K562 (cell line): Measurements from ENCODE around the gene SLCO2A1. TPM values are rescaled to one million over a fixed set of nuclear protein-coding genes. Genes with fewer than 3 reads are reported as not detected.

Source experiments
- ATAC-seq: fragments of 200-7000 bp; cut with Tn5 transposase; 3 replicates; pipeline ENCODE4 v1.9.1; 2020; ENCODE audit warnings: moderate library complexity
- BruUV-seq: library from RNA; stranded (reverse); fragments of 400-500 nt; replicated peaks from 2 replicates; lab custom pipeline; 2021; lab: Mats Ljungman, UMichigan
- CTCF ChIA-PET: fragments of 300-600 bp; formaldehyde crosslinking; extraction: SDS; loops from one replicate; lab custom pipeline; 2021; ENCODE audit warnings: low intra/inter-chr PET ratio; lab: Yijun Ruan, JAX
- POLR2A ChIA-PET: fragments of 300-600, 350-650 bp; sonication (Branson Sonifier 250); formaldehyde crosslinking; extraction: SDS; loops from one replicate; lab custom pipeline; 2021; ENCODE audit warnings: antibody characterized with exemption, inconsistent platforms; lab: Yijun Ruan, JAX
- DNase-seq, 4 experiments: peaks; one replicate each; pipeline versions ENCODE4 v3.0.0 to v3.0.0-alpha.2; 2011 to 2018; ENCODE audit warnings: low spot score in 3 of 4, mixed read lengths in 3 of 4; ENCODE audit errors: extremely low read depth in 1 of 4
- FAIRE-seq: peaks from 2 replicates; lab custom pipeline; 2011; peaks lifted over from hg19 to GRCh38; lab: Jason Lieb, UNC
- H2AFZ ChIP-seq: 2 replicates; pipeline ENCODE4 v1.6.0; 2011; ENCODE audit warnings: low read depth, low read length, control low read depth, inconsistent platforms
- H3K27ac ChIP-seq: fragments of 200-600 bp; 3 replicates; pipeline ENCODE4 v1.8.0; 2011; ENCODE audit warnings: low read depth, mild to moderate bottlenecking, control low read depth, inconsistent platforms, low read length, moderate library complexity, mixed read lengths; ENCODE audit errors: extremely low read depth
- H3K27me3 ChIP-seq, 2 experiments: fragments of 300-600 bp in 1 of 2; 2 replicates in 1 of 2; 3 replicates in 1 of 2; pipeline versions ENCODE4 v1.6.0 to v1.8.0; 2011; ENCODE audit warnings: inconsistent platforms in 2 of 2, low read length in 2 of 2, mild to moderate bottlenecking in 1 of 2, mixed read lengths in 1 of 2, moderate library complexity in 1 of 2; ENCODE audit not compliant: control insufficient read depth in 2 of 2, insufficient read depth in 2 of 2
- H3K36me3 ChIP-seq: fragments of 300-600 bp; 3 replicates; pipeline ENCODE4 v1.8.0; 2011; ENCODE audit warnings: mild to moderate bottlenecking, low read length, inconsistent platforms; ENCODE audit not compliant: control insufficient read depth, insufficient read depth
- H3K4me1 ChIP-seq, 2 experiments: fragments of 200-600 bp in 1 of 2; replicated peaks in 1 of 2; 2 replicates in 1 of 2; 3 replicates in 1 of 2; pipeline versions ENCODE4 v1.5.1 to v1.8.0; 2011; ENCODE audit warnings: inconsistent platforms in 2 of 2, low read length in 2 of 2, mild to moderate bottlenecking in 1 of 2, mixed read lengths in 1 of 2, moderate library complexity in 1 of 2; ENCODE audit not compliant: control insufficient read depth in 2 of 2, insufficient read depth in 2 of 2
- H3K4me2 ChIP-seq: 2 replicates; pipeline ENCODE4 v1.6.1; 2011; ENCODE audit warnings: low read length, control low read depth, inconsistent platforms, mixed read lengths; ENCODE audit not compliant: insufficient read depth
- H3K4me3 ChIP-seq: fragments of 200-600 bp; sonication (generic), shearing (Covaris generic); 2 replicates; pipeline ENCODE4 v1.5.1; 2016; ENCODE audit warnings: control low read depth, inconsistent platforms
- H3K79me2 ChIP-seq: fragments of 200-600 bp; 3 replicates; pipeline ENCODE4 v1.8.0; 2011; ENCODE audit warnings: low read length, inconsistent platforms; ENCODE audit not compliant: control insufficient read depth, insufficient read depth
- H3K9ac ChIP-seq, 2 experiments: 2 replicates each; pipeline versions ENCODE4 v1.6.0 to v1.6.1; 2011; ENCODE audit warnings: low read depth in 2 of 2, low read length in 2 of 2, control low read depth in 1 of 2, inconsistent platforms in 1 of 2, mild to moderate bottlenecking in 1 of 2, mixed read lengths in 1 of 2; ENCODE audit not compliant: insufficient read depth in 1 of 2
- H3K9me1 ChIP-seq: one replicate; pipeline ENCODE4 v1.6.0; 2011; ENCODE audit warnings: inconsistent platforms, mild to moderate bottlenecking, low read length, moderate library complexity; ENCODE audit not compliant: control insufficient read depth, insufficient read depth
- H3K9me3 ChIP-seq: replicated peaks from 2 replicates; pipeline ENCODE4 v1.5.1; 2011; ENCODE audit warnings: low read depth, low read length, inconsistent platforms; ENCODE audit not compliant: control insufficient read depth, insufficient read depth
- H4K20me1 ChIP-seq: replicated peaks from 2 replicates; pipeline ENCODE4 v1.6.1; 2011; ENCODE audit warnings: low read length, inconsistent platforms, mixed read lengths; ENCODE audit not compliant: control insufficient read depth, insufficient read depth
- BACH1 ChIP-seq: fragments of 200-800 bp; sonication (Bioruptor generic); IDR thresholded peaks from 2 replicates; pipeline ENCODE4 v1.6.1; 2016; ENCODE audit warnings: missing genetic modification characterization, missing compliant biosample characterization
- BDP1 ChIP-seq: IDR thresholded peaks from 3 replicates; pipeline ENCODE4 v1.6.1; 2011; ENCODE audit not compliant: insufficient read length, insufficient read depth
- E2F8 ChIP-seq: fragments of 450-650 bp; IDR thresholded peaks from 2 replicates; pipeline ENCODE4 v1.7.1; 2018; ENCODE audit warnings: mild to moderate bottlenecking, low read depth; ENCODE audit not compliant: partially characterized antibody
- ELF2 ChIP-seq: fragments of 250-450 bp; sonication (Bioruptor Pico); IDR thresholded peaks from 2 replicates; pipeline ENCODE4 v1.5.0; 2021; ENCODE audit warnings: mild to moderate bottlenecking
- FOXJ3 ChIP-seq: sonication (generic); formaldehyde crosslinking; IDR thresholded peaks from 2 replicates; pipeline ENCODE4 v1.4.0; 2020; ENCODE audit warnings: mild to moderate bottlenecking, missing genetic modification reagents
- MEF2D ChIP-seq: conservative IDR thresholded peaks from 2 replicates; pipeline ENCODE4 v1.6.1; 2016; ENCODE audit warnings: low read depth, missing genetic modification characterization, missing compliant biosample characterization
- PHF21A ChIP-seq: fragments of 450-650 bp; IDR thresholded peaks from 2 replicates; pipeline ENCODE4 v1.6.1; 2017; ENCODE audit warnings: low read depth, borderline replicate concordance
- SIN3A ChIP-seq, 2 experiments: fragments of 150-350 bp in 1 of 2; IDR thresholded peaks; 2 replicates each; pipeline ENCODE4 v1.6.1; 2011 to 2016; ENCODE audit warnings: borderline replicate concordance in 2 of 2, low read depth in 2 of 2, low read length in 2 of 2, mild to moderate bottlenecking in 2 of 2, moderate library complexity in 2 of 2; ENCODE audit not compliant: control insufficient read depth in 1 of 2
- XRCC3 ChIP-seq: fragments of 450-650 bp; IDR thresholded peaks from 2 replicates; pipeline ENCODE4 v1.6.1; 2017; ENCODE audit warnings: mild to moderate bottlenecking, moderate library complexity
- WGBS: fragments of 100-300 bp; shearing (Covaris generic); methylation state at CpG from one replicate; pipeline ENCODE4 v1.1.6; 2016; ENCODE audit warnings: low coverage, mixed read lengths; ENCODE audit not compliant: insufficient coverage; ENCODE audit errors: missing lambda C conversion rate; 5-methylcytosine and 5-hydroxymethylcytosine counted together
- in situ Hi-C: fragments of 300-500 bp; cut with MboI; formaldehyde crosslinking; loops from 4 replicates; pipeline ENCODE4 v1.15.0; 2018; ENCODE audit warnings: inconsistent platforms, mixed read lengths
- intact Hi-C: fragments of 100-400 bp; cut with micrococcal nuclease; formaldehyde crosslinking; loops from 2 replicates; pipeline ENCODE4 v1.14.2; 2022
- polyA plus RNA-seq, 8 experiments: library from polyadenylated mRNA; depleted of rRNA in 4 of 8; stranded (reverse) in 5 of 8; unstranded in 3 of 8; fragments of >200 nt; fragmentation: Nextera tagmentation in 2 of 8; fragmentation: Illumina TruSeq in 1 of 8; extraction: Ambion mirVana in 2 of 8; extraction: Trizol in 1 of 8; gene quantifications; 2 replicates each; pipeline versions ENCODE4 v1.2.1 to v1.2.3, GENCODE V29; 2011 to 2014; ENCODE audit warnings: inconsistent platforms in 1 of 8, missing spikeins in 1 of 8
- total RNA-seq, 7 experiments: library from RNA; depleted of rRNA in 6 of 7; stranded (reverse); fragments of >200 nt in 6 of 7; fragmentation: Illumina TruSeq in 2 of 7; extraction: Trizol in 2 of 7; gene quantifications; 2 replicates each; pipeline versions ENCODE4 v1.2.1 to v1.2.3, GENCODE V29; 2011 to 2021; ENCODE audit warnings: low replicate concordance in 1 of 7
- TF ChIP-seq, protein P1 (sequence below): fragments of 200-800 bp; sonication (Bioruptor generic); IDR thresholded peaks from 2 replicates; pipeline ENCODE4 v1.6.1; 2017; ENCODE audit warnings: missing genetic modification characterization, missing compliant biosample characterization
- TF ChIP-seq, protein P2 (sequence below): sonication (generic); formaldehyde crosslinking; IDR thresholded peaks from 2 replicates; pipeline ENCODE4 v1.8.0; 2023; ENCODE audit warnings: missing genetic modification reagents, mild to moderate bottlenecking, borderline replicate concordance

Gene SLCO2A1
- total and polyA plus RNA-seq, 9 of the 15 experiments (the other 6 are each of a cell fraction or from before 2014, with no cell fraction given) = 0.16 to 1.0 TPM; not detected in 7

DNA sequence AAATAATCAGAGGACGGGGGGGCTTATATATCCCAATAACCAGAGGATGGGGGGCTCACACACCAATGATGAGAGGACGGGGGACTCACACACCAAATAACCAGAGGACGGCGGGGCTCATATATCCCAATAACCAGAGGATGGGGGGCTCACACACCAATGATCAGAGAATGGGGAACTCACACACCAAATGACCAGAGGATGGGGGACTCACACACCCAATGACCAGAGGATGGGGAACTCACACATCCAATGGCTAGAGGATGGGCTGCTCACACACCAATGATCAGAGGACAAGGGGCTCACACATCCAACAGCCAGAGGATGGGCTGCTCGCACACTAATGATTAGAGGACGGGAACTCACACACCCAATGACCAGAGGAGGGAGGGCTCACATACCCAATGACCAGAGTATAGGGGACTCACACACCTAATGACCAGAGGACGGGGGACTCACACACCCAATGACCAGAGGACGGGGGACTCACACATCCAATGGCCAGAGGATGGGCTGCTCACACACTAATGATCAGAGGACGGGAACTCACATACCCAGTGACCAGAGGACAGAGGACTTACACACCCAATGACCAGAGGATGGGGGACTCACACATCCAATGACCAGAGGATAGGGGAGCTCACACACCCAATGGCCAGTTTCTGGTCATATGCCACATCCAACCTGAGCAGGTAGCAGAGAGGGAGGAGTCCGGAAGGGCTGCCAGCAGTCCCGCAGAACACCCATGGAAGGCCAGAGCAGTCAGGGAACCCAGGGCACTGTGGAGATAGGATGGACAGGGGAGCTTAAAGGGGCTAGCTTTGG, 144.6 kb downstream of the SLCO2A1 start:
- H3K27ac ChIP-seq = no peak overlapping the region
- WGBS = 57% methylated on average over 7 of the region's 11 CpGs
- TF ChIP-seq BDP1 = no peak
- TF ChIP-seq, protein P1, sequence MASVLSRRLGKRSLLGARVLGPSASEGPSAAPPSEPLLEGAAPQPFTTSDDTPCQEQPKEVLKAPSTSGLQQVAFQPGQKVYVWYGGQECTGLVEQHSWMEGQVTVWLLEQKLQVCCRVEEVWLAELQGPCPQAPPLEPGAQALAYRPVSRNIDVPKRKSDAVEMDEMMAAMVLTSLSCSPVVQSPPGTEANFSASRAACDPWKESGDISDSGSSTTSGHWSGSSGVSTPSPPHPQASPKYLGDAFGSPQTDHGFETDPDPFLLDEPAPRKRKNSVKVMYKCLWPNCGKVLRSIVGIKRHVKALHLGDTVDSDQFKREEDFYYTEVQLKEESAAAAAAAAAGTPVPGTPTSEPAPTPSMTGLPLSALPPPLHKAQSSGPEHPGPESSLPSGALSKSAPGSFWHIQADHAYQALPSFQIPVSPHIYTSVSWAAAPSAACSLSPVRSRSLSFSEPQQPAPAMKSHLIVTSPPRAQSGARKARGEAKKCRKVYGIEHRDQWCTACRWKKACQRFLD (CRISPR knock-in tag) = no peak
- no peak for TF ChIP-seq XRCC3
- no peak for TF ChIP-seq FOXJ3 (CRISPR knock-in tag)
- TF ChIP-seq BACH1 (tag) = no peak
- TF ChIP-seq, protein P2, sequence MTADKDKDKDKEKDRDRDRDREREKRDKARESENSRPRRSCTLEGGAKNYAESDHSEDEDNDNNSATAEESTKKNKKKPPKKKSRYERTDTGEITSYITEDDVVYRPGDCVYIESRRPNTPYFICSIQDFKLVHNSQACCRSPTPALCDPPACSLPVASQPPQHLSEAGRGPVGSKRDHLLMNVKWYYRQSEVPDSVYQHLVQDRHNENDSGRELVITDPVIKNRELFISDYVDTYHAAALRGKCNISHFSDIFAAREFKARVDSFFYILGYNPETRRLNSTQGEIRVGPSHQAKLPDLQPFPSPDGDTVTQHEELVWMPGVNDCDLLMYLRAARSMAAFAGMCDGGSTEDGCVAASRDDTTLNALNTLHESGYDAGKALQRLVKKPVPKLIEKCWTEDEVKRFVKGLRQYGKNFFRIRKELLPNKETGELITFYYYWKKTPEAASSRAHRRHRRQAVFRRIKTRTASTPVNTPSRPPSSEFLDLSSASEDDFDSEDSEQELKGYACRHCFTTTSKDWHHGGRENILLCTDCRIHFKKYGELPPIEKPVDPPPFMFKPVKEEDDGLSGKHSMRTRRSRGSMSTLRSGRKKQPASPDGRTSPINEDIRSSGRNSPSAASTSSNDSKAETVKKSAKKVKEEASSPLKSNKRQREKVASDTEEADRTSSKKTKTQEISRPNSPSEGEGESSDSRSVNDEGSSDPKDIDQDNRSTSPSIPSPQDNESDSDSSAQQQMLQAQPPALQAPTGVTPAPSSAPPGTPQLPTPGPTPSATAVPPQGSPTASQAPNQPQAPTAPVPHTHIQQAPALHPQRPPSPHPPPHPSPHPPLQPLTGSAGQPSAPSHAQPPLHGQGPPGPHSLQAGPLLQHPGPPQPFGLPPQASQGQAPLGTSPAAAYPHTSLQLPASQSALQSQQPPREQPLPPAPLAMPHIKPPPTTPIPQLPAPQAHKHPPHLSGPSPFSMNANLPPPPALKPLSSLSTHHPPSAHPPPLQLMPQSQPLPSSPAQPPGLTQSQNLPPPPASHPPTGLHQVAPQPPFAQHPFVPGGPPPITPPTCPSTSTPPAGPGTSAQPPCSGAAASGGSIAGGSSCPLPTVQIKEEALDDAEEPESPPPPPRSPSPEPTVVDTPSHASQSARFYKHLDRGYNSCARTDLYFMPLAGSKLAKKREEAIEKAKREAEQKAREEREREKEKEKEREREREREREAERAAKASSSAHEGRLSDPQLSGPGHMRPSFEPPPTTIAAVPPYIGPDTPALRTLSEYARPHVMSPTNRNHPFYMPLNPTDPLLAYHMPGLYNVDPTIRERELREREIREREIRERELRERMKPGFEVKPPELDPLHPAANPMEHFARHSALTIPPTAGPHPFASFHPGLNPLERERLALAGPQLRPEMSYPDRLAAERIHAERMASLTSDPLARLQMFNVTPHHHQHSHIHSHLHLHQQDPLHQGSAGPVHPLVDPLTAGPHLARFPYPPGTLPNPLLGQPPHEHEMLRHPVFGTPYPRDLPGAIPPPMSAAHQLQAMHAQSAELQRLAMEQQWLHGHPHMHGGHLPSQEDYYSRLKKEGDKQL (CRISPR knock-in tag) = no peak
- TF ChIP-seq ELF2 = no peak
- TF ChIP-seq PHF21A = no peak
- no peak for TF ChIP-seq SIN3A (IDR thresholded peaks at IDR 0.05; ENCODE audit: borderline replicate concordance in 2 of 2, control insufficient read depth in 1 of 2, low read depth in 2 of 2, low read length in 2 of 2)
- TF ChIP-seq E2F8 = no peak
- TF ChIP-seq MEF2D (tag) = no peak

More for the DNA sequence above, 144.6 kb downstream of the SLCO2A1 start:
- H3K27me3 ChIP-seq = no peaks in the 10 kb centered on the region
- no TSS peak for BruUV-seq
- ChIA-PET POLR2A (interaction anchor here (0.6 kb wide), 1 partner anchor 31 kb away, joined by 3 read pairs; no protein-coding TSS in a partner anchor), CTCF (no interaction called here)
- DNase-seq (no peak), ATAC-seq (no peak), FAIRE-seq (no peak)
- in situ Hi-C loops (no loop called here), intact Hi-C loops (no loop called here)
- no peak overlapping the region for H3K4me3 ChIP-seq
- H3K4me2 ChIP-seq = no peak overlapping the region
- peaks cover 3% of the 10 kb centered on the region; the same call in 1 of the 2 replicates for H4K20me1 ChIP-seq
- no peaks in the 10 kb centered on the region for H3K9me1 ChIP-seq
- no peak overlapping the region for H3K9ac ChIP-seq
- H2AFZ ChIP-seq = no peak overlapping the region
- H3K9me3 ChIP-seq = peaks cover 3% of the 10 kb centered on the region; the same call in 1 of the 2 replicates
- no peaks in the 10 kb centered on the region; the same call in 2 of the 3 replicates for H3K79me2 ChIP-seq
- peaks cover 3 to 11% of the 10 kb centered on the region in 2 experiments; a peak in 3 of 5 replicates for H3K4me1 ChIP-seq
- no peaks in the 10 kb centered on the region for H3K36me3 ChIP-seq
